ENCODE results near the gene SRGAP1.
"Not testable (repeated sequence)": the region's sequence is repeated elsewhere in the genome, so short reads cannot be mapped to it uniquely, and the experiment has no call there.

The SRGAP1 gene

DNA sequence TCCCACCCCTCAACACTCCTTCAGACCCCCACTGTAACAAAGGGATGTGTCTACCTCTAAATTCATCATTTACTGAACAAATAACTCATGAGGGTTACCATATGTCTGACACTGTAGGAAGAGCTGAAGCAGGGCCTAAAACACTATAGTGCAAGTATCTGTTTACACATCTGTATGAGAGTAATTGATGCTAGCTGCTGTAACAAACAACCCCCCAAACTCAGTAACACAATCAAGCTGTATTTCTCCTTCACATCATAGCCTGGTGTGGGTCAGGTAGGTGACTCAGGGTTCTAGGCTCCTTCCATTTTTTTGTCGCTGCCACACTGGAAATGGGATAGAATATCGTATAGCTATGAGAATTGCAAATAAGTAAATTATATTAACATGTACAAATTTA lies 312.6 kb downstream of the SRGAP1 start:
- Histone ChIP-seq H3K36me3 (replicated peaks in 1 of 2; ENCODE audit: control insufficient read depth in 2 of 2, insufficient read depth in 2 of 2, low read length in 2 of 2) (no peaks in the 10 kb centered on the region), H3K4me3 (ENCODE audit: low read length in 2 of 2) (no peak overlapping the region), H3K4ac (ENCODE audit: low read length) (no peak overlapping the region), H3K9ac (ENCODE audit: low read depth, low read length, poor library complexity) (no peak overlapping the region), H3K9me3 (replicated peaks in 1 of 2; ENCODE audit: control insufficient read depth in 2 of 2, insufficient read depth in 1 of 2, low read depth in 1 of 2, low read length in 2 of 2) (no peaks in the 10 kb centered on the region), H2AK5ac (ENCODE audit: low read depth, low read length) (no peak overlapping the region), H3K79me1 (ENCODE audit: low read depth, low read length) (no peaks in the 10 kb centered on the region), H2AFZ (ENCODE audit: low read length) (no peak overlapping the region), H2BK15ac (ENCODE audit: low read length) (no peak overlapping the region), H2BK120ac (ENCODE audit: low read depth, low read length) (no peak overlapping the region), H4K8ac (ENCODE audit: low read depth, low read length) (no peak overlapping the region), H3K4me2 (ENCODE audit: insufficient read depth, low read length, poor library complexity, severe bottlenecking) (no peak overlapping the region), H3K14ac (ENCODE audit: low read length) (no peak overlapping the region), H3K18ac (ENCODE audit: low read length) (no peak overlapping the region), H3K23ac (ENCODE audit: low read depth, low read length, poor library complexity) (no peak overlapping the region), H2BK5ac (ENCODE audit: low read length) (no peak overlapping the region), H3K27ac (replicated peaks; ENCODE audit: low read length) (no peak overlapping the region), H2BK12ac (ENCODE audit: low read length) (no peak overlapping the region), H3K27me3 (ENCODE audit: control insufficient read depth in 3 of 3, insufficient read depth in 3 of 3, low read depth in 1 of 3, low read length in 3 of 3) (no peaks in the 10 kb centered on the region), H3K4me1 (ENCODE audit: control insufficient read depth in 2 of 2, insufficient read depth in 1 of 2, low read depth in 1 of 2, low read length in 2 of 2) (no peaks in the 10 kb centered on the region), H4K91ac (ENCODE audit: low read depth, low read length, poor library complexity) (no peak overlapping the region)
- DNase-seq (ENCODE audit: low spot score): no peak
- WGBS, 2 donors (ENCODE audit: extremely low coverage in 2 of 2, insufficient read length in 2 of 2, insufficient replicate concordance in 1 of 2): no CpG with 5 or more reads among the region's 2 CpGs

DNA sequence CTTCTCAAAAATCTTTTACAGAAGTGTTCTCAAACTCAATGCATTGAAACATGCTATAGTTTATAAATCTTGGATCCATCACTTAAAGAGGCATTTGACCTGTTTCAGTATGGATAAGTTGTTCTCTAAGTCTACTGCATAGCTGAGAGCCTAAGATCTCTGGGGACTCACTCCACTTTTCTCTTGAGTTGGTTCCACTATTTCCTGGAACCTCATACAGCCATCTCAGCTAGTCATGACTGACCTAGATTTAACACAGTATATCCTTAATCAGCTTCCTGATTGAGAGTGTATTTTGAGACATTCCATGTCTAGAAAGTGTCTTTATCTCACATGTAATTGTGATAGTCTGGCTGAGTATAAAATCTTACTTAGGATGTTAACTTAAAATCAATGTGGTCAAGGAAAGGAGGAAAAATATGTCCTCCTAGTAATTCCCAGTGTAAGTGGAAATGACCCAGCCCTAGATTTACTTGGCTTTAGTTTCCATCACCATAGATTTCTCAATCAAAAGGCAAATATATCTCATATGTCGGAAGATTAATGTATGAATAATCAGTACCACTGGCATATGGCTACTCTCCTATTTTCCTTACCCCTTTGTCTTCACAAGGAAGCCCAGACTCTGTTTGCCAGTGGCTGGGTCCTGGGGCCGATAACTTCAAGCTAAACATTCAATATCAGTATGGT lies 315.7 kb downstream of the SRGAP1 start:
- H2BK5ac ChIP-seq (ENCODE audit: low read length): no peak overlapping the region
- no peak overlapping the region for H3K9ac ChIP-seq (ENCODE audit: low read depth, low read length, poor library complexity)
- no CpG with 5 or more reads among the region's 2 CpGs for WGBS, 2 donors (ENCODE audit: extremely low coverage in 2 of 2, insufficient read length in 2 of 2, insufficient replicate concordance in 1 of 2)
- no peak overlapping the region for H3K18ac ChIP-seq (ENCODE audit: low read length)
- no peak overlapping the region for H3K4me3 ChIP-seq (ENCODE audit: low read length in 2 of 2)
- no peak overlapping the region for H3K23ac ChIP-seq (ENCODE audit: low read depth, low read length, poor library complexity)
- no peak overlapping the region for H3K4ac ChIP-seq (ENCODE audit: low read length)
- H4K8ac ChIP-seq (ENCODE audit: low read depth, low read length): no peak overlapping the region
- H2BK12ac ChIP-seq (ENCODE audit: low read length): no peak overlapping the region
- H2BK15ac ChIP-seq (ENCODE audit: low read length): no peak overlapping the region
- H2AFZ ChIP-seq (ENCODE audit: low read length): no peak overlapping the region
- H3K27me3 ChIP-seq (ENCODE audit: control insufficient read depth in 3 of 3, insufficient read depth in 3 of 3, low read depth in 1 of 3, low read length in 3 of 3): no peaks in the 10 kb centered on the region
- no peak overlapping the region for H4K91ac ChIP-seq (ENCODE audit: low read depth, low read length, poor library complexity)
- no peak overlapping the region for H3K27ac ChIP-seq (replicated peaks; ENCODE audit: low read length)
- H3K36me3 ChIP-seq (replicated peaks in 1 of 2; ENCODE audit: control insufficient read depth in 2 of 2, insufficient read depth in 2 of 2, low read length in 2 of 2): no peaks in the 10 kb centered on the region
- H2BK120ac ChIP-seq (ENCODE audit: low read depth, low read length): no peak overlapping the region
- no peak overlapping the region for H3K4me2 ChIP-seq (ENCODE audit: insufficient read depth, low read length, poor library complexity, severe bottlenecking)
- H3K14ac ChIP-seq (ENCODE audit: low read length): no peak overlapping the region
- H3K4me1 ChIP-seq (ENCODE audit: control insufficient read depth in 2 of 2, insufficient read depth in 1 of 2, low read depth in 1 of 2, low read length in 2 of 2): no peaks in the 10 kb centered on the region
- no peak overlapping the region for H2AK5ac ChIP-seq (ENCODE audit: low read depth, low read length)
- DNase-seq (ENCODE audit: low spot score): no peak
- H3K79me1 ChIP-seq (ENCODE audit: low read depth, low read length): no peaks in the 10 kb centered on the region
- H3K9me3 ChIP-seq (replicated peaks in 1 of 2; ENCODE audit: control insufficient read depth in 2 of 2, insufficient read depth in 1 of 2, low read depth in 1 of 2, low read length in 2 of 2): no peaks in the 10 kb centered on the region

DNA sequence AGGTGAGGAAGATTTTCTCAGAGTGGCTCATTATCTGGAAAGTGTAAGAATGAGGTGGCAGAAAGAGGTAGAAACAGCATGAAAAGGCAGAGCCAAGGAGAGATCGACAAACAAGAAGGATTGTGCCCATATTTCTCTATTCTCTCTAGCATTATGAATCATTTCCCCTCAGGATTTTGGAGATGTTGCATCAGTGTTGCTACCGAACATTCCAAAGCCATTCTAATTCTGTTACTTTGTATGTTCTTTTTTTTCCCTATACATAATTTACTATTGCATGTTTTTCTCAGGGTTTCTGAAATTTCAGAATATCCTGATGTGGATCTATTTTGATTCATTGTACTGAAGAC lies 316.2 kb downstream of the SRGAP1 start:
- Histone ChIP-seq H3K14ac (ENCODE audit: low read length) (no peak overlapping the region), H3K4ac (ENCODE audit: low read length) (no peak overlapping the region), H3K27ac (replicated peaks; ENCODE audit: low read length) (no peak overlapping the region), H3K23ac (ENCODE audit: low read depth, low read length, poor library complexity) (no peak overlapping the region), H3K4me1 (ENCODE audit: control insufficient read depth in 2 of 2, insufficient read depth in 1 of 2, low read depth in 1 of 2, low read length in 2 of 2) (no peaks in the 10 kb centered on the region), H2AFZ (ENCODE audit: low read length) (no peak overlapping the region), H4K91ac (ENCODE audit: low read depth, low read length, poor library complexity) (no peak overlapping the region), H4K8ac (ENCODE audit: low read depth, low read length) (no peak overlapping the region), H3K36me3 (replicated peaks in 1 of 2; ENCODE audit: control insufficient read depth in 2 of 2, insufficient read depth in 2 of 2, low read length in 2 of 2) (no peaks in the 10 kb centered on the region), H2AK5ac (ENCODE audit: low read depth, low read length) (no peak overlapping the region), H3K4me2 (ENCODE audit: insufficient read depth, low read length, poor library complexity, severe bottlenecking) (no peak overlapping the region), H2BK5ac (ENCODE audit: low read length) (no peak overlapping the region), H3K18ac (ENCODE audit: low read length) (no peak overlapping the region), H2BK12ac (ENCODE audit: low read length) (no peak overlapping the region), H3K9ac (ENCODE audit: low read depth, low read length, poor library complexity) (no peak overlapping the region), H3K9me3 (replicated peaks in 1 of 2; ENCODE audit: control insufficient read depth in 2 of 2, insufficient read depth in 1 of 2, low read depth in 1 of 2, low read length in 2 of 2) (no peaks in the 10 kb centered on the region), H2BK120ac (ENCODE audit: low read depth, low read length) (no peak overlapping the region), H3K4me3 (ENCODE audit: low read length in 2 of 2) (no peak overlapping the region), H2BK15ac (ENCODE audit: low read length) (no peak overlapping the region), H3K79me1 (ENCODE audit: low read depth, low read length) (no peaks in the 10 kb centered on the region), H3K27me3 (ENCODE audit: control insufficient read depth in 3 of 3, insufficient read depth in 3 of 3, low read depth in 1 of 3, low read length in 3 of 3) (no peaks in the 10 kb centered on the region)
- no peak for DNase-seq (ENCODE audit: low spot score)
- WGBS, 2 donors (ENCODE audit: extremely low coverage in 2 of 2, insufficient read length in 2 of 2, insufficient replicate concordance in 1 of 2): no CpG with 5 or more reads among the region's 2 CpGs

DNA sequence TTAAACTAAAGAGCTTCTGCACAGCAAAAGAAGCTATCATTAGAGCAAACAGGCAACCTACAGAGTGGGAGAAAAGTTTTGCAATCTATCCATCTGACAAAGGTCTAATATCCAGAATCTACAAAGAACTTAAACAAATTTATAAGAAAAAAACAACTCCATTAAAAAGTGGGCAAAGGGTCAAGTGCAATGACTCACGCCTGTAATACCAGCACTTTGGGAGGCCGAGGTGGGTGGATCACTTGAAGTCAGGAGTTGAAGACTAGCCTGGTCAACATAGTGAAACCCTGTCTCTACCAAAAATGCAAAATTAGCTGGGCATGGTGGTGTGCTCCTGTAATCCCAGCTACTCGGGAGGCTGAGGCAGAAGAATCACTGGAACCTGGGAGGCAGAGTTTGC lies 322.1 kb downstream of the SRGAP1 start:
- not testable (repeated sequence) for H3K36me3 ChIP-seq (replicated peaks in 1 of 2; ENCODE audit: control insufficient read depth in 2 of 2, insufficient read depth in 2 of 2, low read length in 2 of 2); H2AFZ ChIP-seq (ENCODE audit: low read length); H3K18ac ChIP-seq (ENCODE audit: low read length); H3K4ac ChIP-seq (ENCODE audit: low read length); H3K4me1 ChIP-seq (ENCODE audit: control insufficient read depth in 2 of 2, insufficient read depth in 1 of 2, low read depth in 1 of 2, low read length in 2 of 2); H3K9me3 ChIP-seq (replicated peaks in 1 of 2; ENCODE audit: control insufficient read depth in 2 of 2, insufficient read depth in 1 of 2, low read depth in 1 of 2, low read length in 2 of 2); H3K27ac ChIP-seq (replicated peaks; ENCODE audit: low read length); H3K4me3 ChIP-seq (ENCODE audit: low read length in 2 of 2); H2BK120ac ChIP-seq (ENCODE audit: low read depth, low read length); H4K91ac ChIP-seq (ENCODE audit: low read depth, low read length, poor library complexity); H2BK5ac ChIP-seq (ENCODE audit: low read length); H2AK5ac ChIP-seq (ENCODE audit: low read depth, low read length); H3K9ac ChIP-seq (ENCODE audit: low read depth, low read length, poor library complexity); H3K79me1 ChIP-seq (ENCODE audit: low read depth, low read length); H2BK12ac ChIP-seq (ENCODE audit: low read length); H4K8ac ChIP-seq (ENCODE audit: low read depth, low read length); H3K4me2 ChIP-seq (ENCODE audit: insufficient read depth, low read length, poor library complexity, severe bottlenecking); DNase-seq (ENCODE audit: low spot score); H3K14ac ChIP-seq (ENCODE audit: low read length); H3K27me3 ChIP-seq (ENCODE audit: control insufficient read depth in 3 of 3, insufficient read depth in 3 of 3, low read depth in 1 of 3, low read length in 3 of 3); H2BK15ac ChIP-seq (ENCODE audit: low read length); H3K23ac ChIP-seq (ENCODE audit: low read depth, low read length, poor library complexity)
- no CpG with 5 or more reads among the region's 3 CpGs for WGBS, 2 donors (ENCODE audit: extremely low coverage in 2 of 2, insufficient read length in 2 of 2, insufficient replicate concordance in 1 of 2)

Measured in neuronal stem cell (in vitro differentiated cells).